WTC11 (cell line): Measurements from ENCODE around the gene XRCC4. TPM values are rescaled to one million over a fixed set of nuclear protein-coding genes. Genes with fewer than 3 reads are reported as not detected.

Experiments
- ATAC-seq: fragments of 200-7000 bp; cut with Tn5 transposase; 2 replicates; pipeline ENCODE4 v1.10.0; 2021; ENCODE audit warnings: mild to moderate bottlenecking, moderate library complexity
- CTCF ChIA-PET: fragments of 300-600 bp; sonication (Branson Sonifier 250); formaldehyde crosslinking; loops from one replicate; lab custom pipeline; 2021; ENCODE audit warnings: antibody characterized with exemption; lab: Charles Lee
- POLR2A ChIA-PET: fragments of 350-600 bp; sonication (Branson Sonifier 250); formaldehyde crosslinking; loops from one replicate; lab custom pipeline; 2021; ENCODE audit warnings: antibody characterized with exemption; lab: Charles Lee
- DNase-seq: peaks from one replicate; pipeline ENCODE4 v3.0.0; 2021; ENCODE audit warnings: low spot score
- H3K27ac Mint-ChIP-seq: 2 replicates; pipeline ENCODE4 v1.8.0; 2021; ENCODE audit warnings: mixed read lengths
- H3K27me3 Mint-ChIP-seq: 2 replicates; pipeline ENCODE4 v1.8.0; 2021; ENCODE audit warnings: low read depth, mild to moderate bottlenecking, moderate library complexity, mixed read lengths
- H3K36me3 Mint-ChIP-seq: 2 replicates; pipeline ENCODE4 v1.8.0; 2021; ENCODE audit warnings: mixed read lengths
- H3K4me1 Mint-ChIP-seq: 2 replicates; pipeline ENCODE4 v1.8.0; 2022; ENCODE audit warnings: mixed read lengths
- H3K4me3 Mint-ChIP-seq: 2 replicates; pipeline ENCODE4 v1.8.0; 2021; ENCODE audit warnings: mild to moderate bottlenecking, moderate library complexity, mixed read lengths
- H3K9me3 Mint-ChIP-seq: 2 replicates; pipeline ENCODE4 v1.8.0; 2021; ENCODE audit warnings: mixed read lengths
- FOXP4 ChIP-seq: sonication (generic); formaldehyde crosslinking; IDR thresholded peaks from 2 replicates; pipeline ENCODE4 v1.8.0; 2022; ENCODE audit warnings: mild to moderate bottlenecking, missing genetic modification reagents
- GTF2I ChIP-seq: fragments of 250-450 bp; sonication (Bioruptor Pico); conservative IDR thresholded peaks from 2 replicates; pipeline ENCODE4 v1.4.0; 2021; ENCODE audit warnings: mild to moderate bottlenecking
- IRF2 ChIP-seq: sonication (generic); formaldehyde crosslinking; IDR thresholded peaks from 2 replicates; pipeline ENCODE4 v1.8.0; 2022; ENCODE audit warnings: low read depth, missing genetic modification reagents, borderline replicate concordance
- JUN ChIP-seq: sonication (generic); formaldehyde crosslinking; IDR thresholded peaks from 2 replicates; pipeline ENCODE4 v1.8.0; 2023; ENCODE audit warnings: mild to moderate bottlenecking, missing genetic modification reagents
- MAX ChIP-seq: sonication (generic); formaldehyde crosslinking; IDR thresholded peaks from 2 replicates; pipeline ENCODE4 v1.8.0; 2022; ENCODE audit warnings: mild to moderate bottlenecking, missing genetic modification reagents
- NFATC4 ChIP-seq: fragments of 250-450 bp; sonication (Bioruptor Pico); IDR thresholded peaks from 2 replicates; pipeline ENCODE4 v1.9.0; 2021; ENCODE audit warnings: mild to moderate bottlenecking
- NFYB ChIP-seq: sonication (generic); formaldehyde crosslinking; conservative IDR thresholded peaks from 2 replicates; pipeline ENCODE4 v1.8.0; 2022; ENCODE audit warnings: low read depth, missing genetic modification reagents
- SMAD3 ChIP-seq: sonication (generic); formaldehyde crosslinking; IDR thresholded peaks from 2 replicates; pipeline ENCODE4 v1.8.0; 2022; ENCODE audit warnings: missing genetic modification reagents, mild to moderate bottlenecking, borderline replicate concordance
- SMAD4 ChIP-seq: sonication (generic); formaldehyde crosslinking; IDR thresholded peaks from 2 replicates; pipeline ENCODE4 v1.8.0; 2022; ENCODE audit warnings: mild to moderate bottlenecking, missing genetic modification reagents
- SP1 ChIP-seq: sonication (generic); formaldehyde crosslinking; conservative IDR thresholded peaks from 2 replicates; pipeline ENCODE4 v1.8.1; 2022; ENCODE audit warnings: missing genetic modification reagents
- ZBTB43 ChIP-seq: sonication (generic); formaldehyde crosslinking; IDR thresholded peaks from 2 replicates; pipeline ENCODE4 v1.8.1; 2023; ENCODE audit warnings: mild to moderate bottlenecking, missing genetic modification reagents
- ZNF219 ChIP-seq: sonication (generic); formaldehyde crosslinking; IDR thresholded peaks from 2 replicates; pipeline ENCODE4 v1.8.0; 2023; ENCODE audit warnings: missing genetic modification reagents, mild to moderate bottlenecking, borderline replicate concordance
- ZNF263 ChIP-seq: sonication (generic); formaldehyde crosslinking; IDR thresholded peaks from 2 replicates; pipeline ENCODE4 v1.8.1; 2022; ENCODE audit warnings: low read depth, mild to moderate bottlenecking, moderate library complexity, missing genetic modification reagents
- ZNF423 ChIP-seq: fragments of 250-450 bp; sonication (Bioruptor Pico); IDR thresholded peaks from 2 replicates; pipeline ENCODE4 v2.1.2; 2022; ENCODE audit warnings: mild to moderate bottlenecking, moderate library complexity
- total RNA-seq: library from RNA; stranded (reverse); gene quantifications from 3 replicates; pipeline ENCODE4 v1.2.3, GENCODE V29; 2021
- TF ChIP-seq, protein P1 (sequence below): sonication (generic); formaldehyde crosslinking; IDR thresholded peaks from 2 replicates; pipeline ENCODE4 v1.8.1; 2023; ENCODE audit warnings: mild to moderate bottlenecking, missing genetic modification reagents
- TF ChIP-seq, protein P2 (sequence below): sonication (generic); formaldehyde crosslinking; IDR thresholded peaks from 2 replicates; pipeline ENCODE4 v1.8.1; 2022; ENCODE audit warnings: mild to moderate bottlenecking, moderate library complexity, missing genetic modification reagents
- TF ChIP-seq, protein P3 (sequence below): fragments of 250-450 bp; sonication (Bioruptor Pico); IDR thresholded peaks from 2 replicates; pipeline ENCODE4 v1.9.0; 2021; ENCODE audit warnings: mild to moderate bottlenecking, borderline replicate concordance
- TF ChIP-seq, protein P4 (sequence below): sonication (generic); formaldehyde crosslinking; IDR thresholded peaks from 2 replicates; pipeline ENCODE4 v1.8.1; 2023; ENCODE audit warnings: mild to moderate bottlenecking, missing genetic modification reagents, moderate library complexity
- TF ChIP-seq, protein P5 (sequence below): fragments of 200-600 bp; IDR thresholded peaks from 2 replicates; pipeline ENCODE4 v1.8.0; 2022; ENCODE audit warnings: antibody characterized with exemption
- TF ChIP-seq, protein P6 (sequence below): sonication (generic); formaldehyde crosslinking; IDR thresholded peaks from 2 replicates; pipeline ENCODE4 v1.8.0; 2022; ENCODE audit warnings: mild to moderate bottlenecking, missing genetic modification reagents

Gene XRCC4
- total RNA-seq, 1 experiment from 2014 or later, result 13.5 TPM

GRCh38 chr5:83230511-83230910 lies 153.2 kb downstream of the XRCC4 start:
- Mint-ChIP-seq H3K9me3 (no peaks in the 10 kb centered on the region), H3K36me3 (no peaks in the 10 kb centered on the region), H3K4me1 (peaks cover 18% of the 10 kb centered on the region), H3K27me3 (no peaks in the 10 kb centered on the region), H3K27ac (no peak overlapping the region), H3K4me3 (no peak overlapping the region)
- DNase-seq (no peak), ATAC-seq (no peak)
- POLR2A ChIA-PET, result no interaction called here
- CTCF ChIA-PET, result no interaction called here
- TF ChIP-seq SMAD3 (no peak), FOXP4 (CRISPR knock-in tag) (no peak), ZBTB43 (no peak), ZNF263 (CRISPR knock-in tag) (no peak), ZNF219 (no peak), SMAD4 (CRISPR knock-in tag) (no peak), MAX (CRISPR knock-in tag) (no peak), NFATC4 (no peak), JUN (CRISPR knock-in tag) (no peak), SP1 (no peak), IRF2 (CRISPR knock-in tag) (no peak), GTF2I (CRISPR knock-in tag) (no peak), NFYB (CRISPR knock-in tag) (no peak), ZNF423 (CRISPR knock-in tag) (no peak)
- TF ChIP-seq, protein P1, sequence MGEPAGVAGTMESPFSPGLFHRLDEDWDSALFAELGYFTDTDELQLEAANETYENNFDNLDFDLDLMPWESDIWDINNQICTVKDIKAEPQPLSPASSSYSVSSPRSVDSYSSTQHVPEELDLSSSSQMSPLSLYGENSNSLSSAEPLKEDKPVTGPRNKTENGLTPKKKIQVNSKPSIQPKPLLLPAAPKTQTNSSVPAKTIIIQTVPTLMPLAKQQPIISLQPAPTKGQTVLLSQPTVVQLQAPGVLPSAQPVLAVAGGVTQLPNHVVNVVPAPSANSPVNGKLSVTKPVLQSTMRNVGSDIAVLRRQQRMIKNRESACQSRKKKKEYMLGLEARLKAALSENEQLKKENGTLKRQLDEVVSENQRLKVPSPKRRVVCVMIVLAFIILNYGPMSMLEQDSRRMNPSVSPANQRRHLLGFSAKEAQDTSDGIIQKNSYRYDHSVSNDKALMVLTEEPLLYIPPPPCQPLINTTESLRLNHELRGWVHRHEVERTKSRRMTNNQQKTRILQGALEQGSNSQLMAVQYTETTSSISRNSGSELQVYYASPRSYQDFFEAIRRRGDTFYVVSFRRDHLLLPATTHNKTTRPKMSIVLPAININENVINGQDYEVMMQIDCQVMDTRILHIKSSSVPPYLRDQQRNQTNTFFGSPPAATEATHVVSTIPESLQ (CRISPR knock-in tag), result no peak
- TF ChIP-seq, protein P2, sequence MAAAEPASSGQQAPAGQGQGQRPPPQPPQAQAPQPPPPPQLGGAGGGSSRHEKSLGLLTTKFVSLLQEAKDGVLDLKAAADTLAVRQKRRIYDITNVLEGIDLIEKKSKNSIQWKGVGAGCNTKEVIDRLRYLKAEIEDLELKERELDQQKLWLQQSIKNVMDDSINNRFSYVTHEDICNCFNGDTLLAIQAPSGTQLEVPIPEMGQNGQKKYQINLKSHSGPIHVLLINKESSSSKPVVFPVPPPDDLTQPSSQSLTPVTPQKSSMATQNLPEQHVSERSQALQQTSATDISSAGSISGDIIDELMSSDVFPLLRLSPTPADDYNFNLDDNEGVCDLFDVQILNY (CRISPR knock-in tag), result no peak
- TF ChIP-seq, protein P3, sequence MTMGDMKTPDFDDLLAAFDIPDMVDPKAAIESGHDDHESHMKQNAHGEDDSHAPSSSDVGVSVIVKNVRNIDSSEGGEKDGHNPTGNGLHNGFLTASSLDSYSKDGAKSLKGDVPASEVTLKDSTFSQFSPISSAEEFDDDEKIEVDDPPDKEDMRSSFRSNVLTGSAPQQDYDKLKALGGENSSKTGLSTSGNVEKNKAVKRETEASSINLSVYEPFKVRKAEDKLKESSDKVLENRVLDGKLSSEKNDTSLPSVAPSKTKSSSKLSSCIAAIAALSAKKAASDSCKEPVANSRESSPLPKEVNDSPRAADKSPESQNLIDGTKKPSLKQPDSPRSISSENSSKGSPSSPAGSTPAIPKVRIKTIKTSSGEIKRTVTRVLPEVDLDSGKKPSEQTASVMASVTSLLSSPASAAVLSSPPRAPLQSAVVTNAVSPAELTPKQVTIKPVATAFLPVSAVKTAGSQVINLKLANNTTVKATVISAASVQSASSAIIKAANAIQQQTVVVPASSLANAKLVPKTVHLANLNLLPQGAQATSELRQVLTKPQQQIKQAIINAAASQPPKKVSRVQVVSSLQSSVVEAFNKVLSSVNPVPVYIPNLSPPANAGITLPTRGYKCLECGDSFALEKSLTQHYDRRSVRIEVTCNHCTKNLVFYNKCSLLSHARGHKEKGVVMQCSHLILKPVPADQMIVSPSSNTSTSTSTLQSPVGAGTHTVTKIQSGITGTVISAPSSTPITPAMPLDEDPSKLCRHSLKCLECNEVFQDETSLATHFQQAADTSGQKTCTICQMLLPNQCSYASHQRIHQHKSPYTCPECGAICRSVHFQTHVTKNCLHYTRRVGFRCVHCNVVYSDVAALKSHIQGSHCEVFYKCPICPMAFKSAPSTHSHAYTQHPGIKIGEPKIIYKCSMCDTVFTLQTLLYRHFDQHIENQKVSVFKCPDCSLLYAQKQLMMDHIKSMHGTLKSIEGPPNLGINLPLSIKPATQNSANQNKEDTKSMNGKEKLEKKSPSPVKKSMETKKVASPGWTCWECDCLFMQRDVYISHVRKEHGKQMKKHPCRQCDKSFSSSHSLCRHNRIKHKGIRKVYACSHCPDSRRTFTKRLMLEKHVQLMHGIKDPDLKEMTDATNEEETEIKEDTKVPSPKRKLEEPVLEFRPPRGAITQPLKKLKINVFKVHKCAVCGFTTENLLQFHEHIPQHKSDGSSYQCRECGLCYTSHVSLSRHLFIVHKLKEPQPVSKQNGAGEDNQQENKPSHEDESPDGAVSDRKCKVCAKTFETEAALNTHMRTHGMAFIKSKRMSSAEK (CRISPR knock-in tag), result no peak
- TF ChIP-seq, protein P4, sequence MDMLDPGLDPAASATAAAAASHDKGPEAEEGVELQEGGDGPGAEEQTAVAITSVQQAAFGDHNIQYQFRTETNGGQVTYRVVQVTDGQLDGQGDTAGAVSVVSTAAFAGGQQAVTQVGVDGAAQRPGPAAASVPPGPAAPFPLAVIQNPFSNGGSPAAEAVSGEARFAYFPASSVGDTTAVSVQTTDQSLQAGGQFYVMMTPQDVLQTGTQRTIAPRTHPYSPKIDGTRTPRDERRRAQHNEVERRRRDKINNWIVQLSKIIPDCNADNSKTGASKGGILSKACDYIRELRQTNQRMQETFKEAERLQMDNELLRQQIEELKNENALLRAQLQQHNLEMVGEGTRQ (CRISPR knock-in tag), result no peak
- TF ChIP-seq, protein P5, sequence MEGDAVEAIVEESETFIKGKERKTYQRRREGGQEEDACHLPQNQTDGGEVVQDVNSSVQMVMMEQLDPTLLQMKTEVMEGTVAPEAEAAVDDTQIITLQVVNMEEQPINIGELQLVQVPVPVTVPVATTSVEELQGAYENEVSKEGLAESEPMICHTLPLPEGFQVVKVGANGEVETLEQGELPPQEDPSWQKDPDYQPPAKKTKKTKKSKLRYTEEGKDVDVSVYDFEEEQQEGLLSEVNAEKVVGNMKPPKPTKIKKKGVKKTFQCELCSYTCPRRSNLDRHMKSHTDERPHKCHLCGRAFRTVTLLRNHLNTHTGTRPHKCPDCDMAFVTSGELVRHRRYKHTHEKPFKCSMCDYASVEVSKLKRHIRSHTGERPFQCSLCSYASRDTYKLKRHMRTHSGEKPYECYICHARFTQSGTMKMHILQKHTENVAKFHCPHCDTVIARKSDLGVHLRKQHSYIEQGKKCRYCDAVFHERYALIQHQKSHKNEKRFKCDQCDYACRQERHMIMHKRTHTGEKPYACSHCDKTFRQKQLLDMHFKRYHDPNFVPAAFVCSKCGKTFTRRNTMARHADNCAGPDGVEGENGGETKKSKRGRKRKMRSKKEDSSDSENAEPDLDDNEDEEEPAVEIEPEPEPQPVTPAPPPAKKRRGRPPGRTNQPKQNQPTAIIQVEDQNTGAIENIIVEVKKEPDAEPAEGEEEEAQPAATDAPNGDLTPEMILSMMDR, result no peak
- TF ChIP-seq, protein P6, sequence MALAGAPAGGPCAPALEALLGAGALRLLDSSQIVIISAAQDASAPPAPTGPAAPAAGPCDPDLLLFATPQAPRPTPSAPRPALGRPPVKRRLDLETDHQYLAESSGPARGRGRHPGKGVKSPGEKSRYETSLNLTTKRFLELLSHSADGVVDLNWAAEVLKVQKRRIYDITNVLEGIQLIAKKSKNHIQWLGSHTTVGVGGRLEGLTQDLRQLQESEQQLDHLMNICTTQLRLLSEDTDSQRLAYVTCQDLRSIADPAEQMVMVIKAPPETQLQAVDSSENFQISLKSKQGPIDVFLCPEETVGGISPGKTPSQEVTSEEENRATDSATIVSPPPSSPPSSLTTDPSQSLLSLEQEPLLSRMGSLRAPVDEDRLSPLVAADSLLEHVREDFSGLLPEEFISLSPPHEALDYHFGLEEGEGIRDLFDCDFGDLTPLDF (CRISPR knock-in tag), result no peak
